GM12801 (cell line): Measurements from ENCODE around the gene KIF21A.

Source experiments
- TF ChIP-seq, protein P1 (sequence below): IDR thresholded peaks from one replicate; pipeline ENCODE4 v1.5.1; 2011; ENCODE audit warnings: control low read depth; ENCODE audit not compliant: insufficient read length; ENCODE audit errors: extremely low read depth

KIF21A gene

DNA sequence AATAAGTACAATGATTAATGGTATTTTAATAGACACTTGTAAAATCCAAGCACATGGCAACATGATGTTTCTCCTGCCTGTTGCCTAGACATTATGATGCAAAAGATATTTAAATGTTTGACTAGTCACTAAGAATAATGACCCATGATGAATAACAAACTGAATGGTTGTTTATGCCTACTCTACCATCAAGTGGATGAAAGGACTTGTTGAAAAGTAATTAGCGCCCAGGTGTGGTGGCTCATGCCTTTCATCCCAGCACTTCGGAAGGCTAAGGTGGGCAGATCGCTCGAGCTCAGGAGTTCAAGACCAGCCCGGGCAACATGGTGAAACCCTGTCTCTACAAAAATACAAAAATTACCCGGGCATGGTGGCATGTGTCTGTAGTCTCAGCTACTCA is 30.7 kb downstream of the KIF21A start:
- TF ChIP-seq, protein P1, sequence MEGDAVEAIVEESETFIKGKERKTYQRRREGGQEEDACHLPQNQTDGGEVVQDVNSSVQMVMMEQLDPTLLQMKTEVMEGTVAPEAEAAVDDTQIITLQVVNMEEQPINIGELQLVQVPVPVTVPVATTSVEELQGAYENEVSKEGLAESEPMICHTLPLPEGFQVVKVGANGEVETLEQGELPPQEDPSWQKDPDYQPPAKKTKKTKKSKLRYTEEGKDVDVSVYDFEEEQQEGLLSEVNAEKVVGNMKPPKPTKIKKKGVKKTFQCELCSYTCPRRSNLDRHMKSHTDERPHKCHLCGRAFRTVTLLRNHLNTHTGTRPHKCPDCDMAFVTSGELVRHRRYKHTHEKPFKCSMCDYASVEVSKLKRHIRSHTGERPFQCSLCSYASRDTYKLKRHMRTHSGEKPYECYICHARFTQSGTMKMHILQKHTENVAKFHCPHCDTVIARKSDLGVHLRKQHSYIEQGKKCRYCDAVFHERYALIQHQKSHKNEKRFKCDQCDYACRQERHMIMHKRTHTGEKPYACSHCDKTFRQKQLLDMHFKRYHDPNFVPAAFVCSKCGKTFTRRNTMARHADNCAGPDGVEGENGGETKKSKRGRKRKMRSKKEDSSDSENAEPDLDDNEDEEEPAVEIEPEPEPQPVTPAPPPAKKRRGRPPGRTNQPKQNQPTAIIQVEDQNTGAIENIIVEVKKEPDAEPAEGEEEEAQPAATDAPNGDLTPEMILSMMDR = no peak

DNA sequence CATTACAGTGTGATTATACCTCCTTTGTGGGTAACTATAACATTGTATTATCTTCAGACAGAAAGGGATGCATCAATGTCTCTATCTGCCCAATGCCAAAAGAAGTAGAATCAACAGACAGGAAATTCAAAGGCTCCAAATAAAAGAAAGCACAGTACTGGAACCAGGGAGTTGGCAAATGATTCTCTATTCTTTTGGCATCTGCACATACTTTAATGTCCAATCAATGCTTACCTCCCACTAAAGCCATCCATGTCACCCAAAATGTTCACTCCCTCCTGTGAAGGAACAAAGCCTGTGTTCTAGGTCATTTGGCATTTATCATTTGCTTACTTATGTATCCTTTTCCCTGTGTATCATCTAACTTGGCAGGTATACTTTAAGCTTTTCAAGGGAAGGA is 36.7 kb downstream of the KIF21A start:
- TF ChIP-seq, protein P1 = no peak

DNA sequence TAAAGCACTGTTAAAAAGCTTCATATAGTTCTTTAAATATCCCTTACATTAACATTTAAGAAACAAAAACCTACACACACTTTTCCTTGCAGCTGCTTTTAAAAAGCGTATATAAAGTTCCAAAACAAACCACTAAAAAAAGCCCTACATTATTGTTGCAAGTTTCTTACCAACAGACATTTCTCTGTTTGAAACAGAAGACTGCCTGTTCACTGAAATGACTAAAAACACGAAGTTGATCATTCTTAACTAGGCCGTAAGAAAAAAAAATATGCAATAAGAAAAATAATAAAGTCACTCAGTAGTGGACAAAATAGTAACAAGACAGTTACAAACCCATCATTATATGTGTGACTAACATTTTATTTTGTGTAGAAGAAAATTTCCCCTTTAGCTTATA is 37.3 kb downstream of the KIF21A start:
- TF ChIP-seq, protein P1 = no peak

DNA sequence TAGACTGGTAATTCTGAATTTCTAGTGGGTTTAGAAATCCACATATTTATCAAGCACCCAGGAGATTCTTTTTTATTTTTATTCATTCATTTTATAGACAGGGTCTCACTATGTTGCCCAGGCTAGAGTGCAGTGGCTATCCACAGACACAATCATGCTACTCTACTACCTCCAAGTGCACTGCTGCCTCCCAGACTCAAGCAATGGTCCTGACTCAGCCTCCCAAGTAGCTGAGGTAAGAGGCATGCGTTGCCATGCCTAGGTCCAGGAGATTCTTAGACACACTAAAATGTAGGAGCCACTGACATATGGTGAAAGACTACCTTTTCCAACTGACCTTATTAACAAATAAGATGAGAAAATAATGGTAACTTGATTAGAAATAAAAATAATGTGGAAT is 38.9 kb downstream of the KIF21A start:
- TF ChIP-seq, protein P1 = no peak

DNA sequence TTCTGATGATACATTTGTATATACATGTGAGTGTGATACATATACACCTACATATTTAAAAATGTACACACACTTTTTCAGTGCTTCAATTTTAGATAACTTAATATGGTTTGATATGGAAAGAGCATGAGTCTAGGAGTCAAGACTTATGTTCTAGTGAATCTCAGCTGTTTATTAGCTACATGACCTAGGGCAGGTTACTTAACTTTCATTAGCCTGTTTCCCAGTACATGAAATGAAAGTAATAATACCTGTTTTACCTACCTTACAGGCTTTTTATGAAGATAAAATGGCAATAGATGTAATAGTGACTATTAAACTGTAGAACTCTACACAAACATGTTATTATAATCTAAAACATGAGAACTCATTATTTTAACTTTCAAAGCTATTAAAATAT is 39.5 kb downstream of the KIF21A start:
- TF ChIP-seq, protein P1 = no peak

DNA sequence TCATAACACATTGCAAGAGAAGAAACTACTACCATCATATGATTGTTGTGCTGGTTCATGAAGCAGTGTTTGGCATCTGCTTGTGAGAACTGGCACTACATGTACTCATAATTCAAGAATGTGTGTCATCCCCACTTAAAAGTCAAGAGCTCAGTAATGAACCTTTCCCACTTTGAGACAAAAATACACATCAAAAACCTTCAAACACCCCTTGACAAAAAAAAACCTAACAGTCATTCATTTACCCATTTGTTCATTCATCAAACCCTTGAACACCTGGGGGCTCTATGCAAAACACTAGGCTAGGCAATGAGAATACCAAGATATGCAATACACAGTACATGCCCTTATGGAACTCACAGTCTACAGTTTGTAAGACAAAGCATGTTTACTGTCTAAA is 40.0 kb downstream of the KIF21A start:
- TF ChIP-seq, protein P1 = no peak

DNA sequence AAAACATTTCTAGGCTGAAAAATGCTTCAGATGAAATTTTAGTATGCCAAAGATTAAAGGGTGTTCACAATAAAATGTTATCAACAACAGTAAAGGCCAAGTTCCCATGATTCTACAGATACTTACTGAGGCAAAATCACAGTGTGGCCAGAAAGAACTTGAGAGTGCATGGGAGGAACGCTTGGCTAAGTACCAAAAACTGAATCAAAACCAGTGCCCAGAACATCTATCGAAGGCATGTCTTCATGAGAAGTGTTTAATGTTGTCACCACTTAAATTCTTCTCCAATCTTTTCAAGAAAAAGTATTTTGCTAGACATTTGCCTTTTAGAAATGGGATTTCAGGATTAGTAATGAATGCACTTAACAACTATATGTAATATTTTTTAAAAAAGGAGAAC is 41.5 kb downstream of the KIF21A start:
- TF ChIP-seq, protein P1 = no peak

DNA sequence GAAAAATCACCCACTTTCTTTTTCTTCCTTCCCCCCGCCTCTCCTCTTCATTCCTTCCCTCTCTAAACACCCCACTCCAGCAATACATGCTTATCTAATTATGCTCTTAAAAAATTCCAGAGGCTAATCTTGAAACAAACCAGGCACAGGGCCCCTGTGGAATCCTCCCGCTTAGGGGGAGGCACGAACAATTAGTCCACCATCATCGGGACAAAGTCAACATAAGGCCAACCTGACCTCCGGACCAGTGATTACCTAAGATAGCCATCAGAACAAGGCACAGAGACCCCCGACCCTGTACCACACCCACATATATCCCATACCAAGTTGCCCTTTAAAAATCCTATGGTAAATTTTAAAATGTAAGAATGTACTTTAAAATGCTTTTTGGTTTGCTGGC is 47.1 kb downstream of the KIF21A start:
- TF ChIP-seq, protein P1 = no peak
